Activated CD4-positive, alpha-beta T cell treated with anti-CD3 and anti-CD28 coated beads, Interleukin-2, amount 10 ng/mL, durations not matched to agents 7 days and 5 days (primary cell): ENCODE results near the gene SMTNL2. TPM values are rescaled to one million over a fixed set of nuclear protein-coding genes. Genes with fewer than 3 reads are reported as not detected.
"Not testable (repeated sequence)": the region's sequence is repeated elsewhere in the genome, so short reads cannot be mapped to it uniquely, and the experiment has no call there.

ENCODE experiments used
- CTCF ChIA-PET: fragments of 350-600 bp; sonication (Branson Sonifier 250); formaldehyde crosslinking; loops from one replicate; lab custom pipeline; 2021; ENCODE audit warnings: antibody characterized with exemption; lab: Charles Lee
- POLR2A ChIA-PET: fragments of 350-600 bp; sonication (Branson Sonifier 250); formaldehyde crosslinking; loops from one replicate; lab custom pipeline; 2021; ENCODE audit warnings: antibody characterized with exemption; lab: Charles Lee
- DNase-seq: peaks from one replicate; pipeline ENCODE4 v3.0.0-alpha.2; 2020
- H3K27ac Mint-ChIP-seq: one replicate; pipeline ENCODE4 v1.8.0; 2021; ENCODE audit warnings: mild to moderate bottlenecking, moderate library complexity, mixed read lengths
- H3K27me3 Mint-ChIP-seq: one replicate; pipeline ENCODE4 v1.8.0; 2021; ENCODE audit warnings: mixed read lengths
- H3K36me3 Mint-ChIP-seq: one replicate; pipeline ENCODE4 v1.8.0; 2021; ENCODE audit warnings: low read depth, mixed read lengths
- H3K4me1 Mint-ChIP-seq: one replicate; pipeline ENCODE4 v1.8.0; 2021; ENCODE audit warnings: mixed read lengths
- H3K4me3 Mint-ChIP-seq: one replicate; pipeline ENCODE4 v1.8.0; 2021; ENCODE audit warnings: mild to moderate bottlenecking, moderate library complexity, mixed read lengths
- H3K9me3 Mint-ChIP-seq: one replicate; pipeline ENCODE4 v1.8.0; 2021; ENCODE audit warnings: mixed read lengths
- total RNA-seq, 2 experiments: library from RNA; stranded (reverse); gene quantifications; one replicate each; pipeline ENCODE4 v1.2.3, GENCODE V29; 2021

SMTNL2 gene
- total RNA-seq, 2 experiments from 2014 or later = not detected

DNA sequence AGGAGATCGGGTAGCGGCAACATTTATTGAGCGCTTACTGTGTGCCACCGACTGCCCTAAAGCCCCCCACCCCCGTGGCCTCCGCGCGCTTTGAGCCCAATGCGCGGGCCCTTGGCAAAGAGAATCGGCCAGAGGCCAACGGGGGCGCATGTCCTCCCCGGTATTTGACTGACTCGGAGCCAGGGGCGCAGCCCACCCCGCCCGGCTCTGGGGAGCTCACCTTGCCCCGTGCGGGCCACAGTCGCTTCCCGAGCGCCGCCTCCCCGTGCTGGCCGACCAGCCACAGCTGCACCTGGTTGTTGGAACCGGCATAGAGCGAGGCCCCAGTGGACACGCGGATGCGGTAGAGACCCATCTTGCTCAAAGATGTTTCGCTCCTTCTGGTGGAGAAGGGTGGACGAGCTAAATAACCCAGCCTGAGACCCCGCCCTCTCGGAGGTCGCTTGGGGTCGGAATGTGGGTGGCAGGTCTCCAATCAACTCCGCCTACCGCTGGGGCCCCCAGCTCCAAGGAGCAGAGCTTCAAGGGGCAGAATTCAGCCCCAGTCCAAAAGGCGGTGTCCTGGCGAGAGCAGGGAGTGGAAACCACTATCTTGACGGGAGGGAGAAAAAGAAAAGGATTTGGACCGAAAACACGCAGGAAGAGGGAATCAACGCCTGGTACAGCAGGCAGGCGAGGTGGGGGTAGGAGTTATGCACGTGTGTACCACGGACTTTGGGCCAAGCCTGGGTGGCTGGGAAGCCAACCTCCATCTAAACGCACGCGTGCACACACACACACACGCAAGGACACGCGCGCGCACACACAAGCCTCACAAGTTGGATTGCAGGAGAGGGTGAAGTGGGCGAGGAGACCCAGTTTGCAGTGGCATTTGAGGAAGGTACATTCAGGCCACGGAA, 57.2 kb downstream of the SMTNL2 start, which contains the start of gene ALOX15:
ALOX15 (minus strand) TSS at position 382 of the 899 bp plus-strand sequence; CDS start at position 355, 27 bp downstream.
- H3K4me3 Mint-ChIP-seq = no peak within 1 kb of the TSS
- no peaks in the 10 kb centered on the region for H3K36me3 Mint-ChIP-seq
- H3K27ac Mint-ChIP-seq = no peak within 1 kb of the TSS
- no peak for DNase-seq
- ChIA-PET CTCF (interaction anchor here (0.6 kb wide), 1 partner anchor 35 kb away, joined by 3 read pairs; no protein-coding TSS in a partner anchor), POLR2A (no interaction called here)
- H3K9me3 Mint-ChIP-seq = no peaks in the 10 kb centered on the region
- peaks cover 72% of the 10 kb centered on the region for H3K27me3 Mint-ChIP-seq
- peaks cover 18% of the 10 kb centered on the region for H3K4me1 Mint-ChIP-seq

DNA sequence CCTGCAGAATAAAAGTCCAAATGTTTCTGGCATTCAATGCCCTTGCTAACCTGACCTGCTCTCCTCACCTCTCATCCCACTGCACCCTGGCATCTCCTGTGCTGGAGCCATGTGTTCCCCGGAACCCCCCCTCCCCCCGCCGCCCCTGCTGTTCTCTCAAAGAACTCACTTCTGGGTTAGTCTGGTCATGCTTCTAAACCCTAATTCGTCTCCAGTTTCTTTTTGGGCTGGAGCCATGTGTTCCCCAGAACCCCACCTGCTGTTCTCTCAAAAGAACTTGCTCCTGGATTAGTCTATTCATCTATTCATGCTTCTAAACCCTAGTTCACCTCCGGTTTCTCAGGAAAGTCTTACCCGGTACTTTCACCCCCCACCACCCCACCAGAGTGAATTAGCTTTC, 58.0 kb downstream of the SMTNL2 start:
- no peaks in the 10 kb centered on the region for H3K9me3 Mint-ChIP-seq
- no peak for DNase-seq
- CTCF ChIA-PET = interaction anchor here (0.6 kb wide), 1 partner anchor 35 kb away, joined by 3 read pairs; no protein-coding TSS in a partner anchor
- no peak overlapping the region for H3K4me3 Mint-ChIP-seq
- H3K27me3 Mint-ChIP-seq = peaks cover 66% of the 10 kb centered on the region
- H3K27ac Mint-ChIP-seq = no peak overlapping the region
- H3K4me1 Mint-ChIP-seq = peaks cover 15% of the 10 kb centered on the region
- H3K36me3 Mint-ChIP-seq = no peaks in the 10 kb centered on the region
- POLR2A ChIA-PET = no interaction called here

GRCh38 chr17:4643676-4644075, 59.3 kb downstream of the SMTNL2 start:
- ChIA-PET CTCF (no interaction called here), POLR2A (no interaction called here)
- H3K4me1 Mint-ChIP-seq = peaks cover 15% of the 10 kb centered on the region
- no peak for DNase-seq
- H3K4me3 Mint-ChIP-seq = no peak overlapping the region
- peaks cover 66% of the 10 kb centered on the region for H3K27me3 Mint-ChIP-seq
- H3K36me3 Mint-ChIP-seq = no peaks in the 10 kb centered on the region
- H3K27ac Mint-ChIP-seq = no peak overlapping the region
- H3K9me3 Mint-ChIP-seq = no peaks in the 10 kb centered on the region

GRCh38 chr17:4645642-4646041, 61.3 kb downstream of the SMTNL2 start:
- Mint-ChIP-seq H3K27ac (no peak overlapping the region), H3K27me3 (peaks cover 60% of the 10 kb centered on the region), H3K4me3 (no peak overlapping the region), H3K36me3 (no peaks in the 10 kb centered on the region), H3K4me1 (peaks cover 8% of the 10 kb centered on the region), H3K9me3 (no peaks in the 10 kb centered on the region)
- ChIA-PET POLR2A (no interaction called here), CTCF (interaction anchor here (0.6 to 1.5 kb wide), 3 partner anchors 12 to 61 kb away, joined by 3 to 4 read pairs (median 3); no protein-coding TSS in a partner anchor)
- no peak for DNase-seq

DNA sequence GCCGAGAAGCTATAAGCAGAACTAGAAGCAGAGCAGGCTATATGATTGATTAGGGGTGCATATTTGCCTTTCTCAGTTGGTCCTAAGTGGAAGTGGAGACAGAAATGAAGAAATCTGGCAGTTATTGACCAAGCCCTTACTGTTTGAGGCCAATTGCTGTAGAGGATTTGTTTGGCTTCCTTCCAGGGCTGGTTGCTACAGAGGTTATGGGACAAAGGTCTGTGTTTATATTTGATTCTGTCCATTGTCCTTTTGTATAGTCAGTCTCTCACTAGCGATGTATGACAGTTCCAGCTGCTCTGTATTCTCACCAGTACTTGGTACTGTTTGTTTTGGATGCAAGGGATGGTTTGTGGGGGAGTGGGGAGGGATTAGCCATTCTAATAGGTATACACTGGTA, 64.4 kb downstream of the SMTNL2 start:
- no peak overlapping the region for H3K4me3 Mint-ChIP-seq
- no peaks in the 10 kb centered on the region for H3K4me1 Mint-ChIP-seq
- ChIA-PET POLR2A (no interaction called here), CTCF (interaction anchor here (0.6 to 2.1 kb wide), 4 partner anchors 11 to 414 kb away, joined by 3 to 5 read pairs (median 4); no protein-coding TSS in a partner anchor)
- no peak for DNase-seq
- H3K36me3 Mint-ChIP-seq = no peaks in the 10 kb centered on the region
- peaks cover 36% of the 10 kb centered on the region for H3K27me3 Mint-ChIP-seq
- no peak overlapping the region for H3K27ac Mint-ChIP-seq
- H3K9me3 Mint-ChIP-seq = no peaks in the 10 kb centered on the region

- CTCF ChIA-PET = no interaction called here
Measured at GRCh38 chr17:4652997-4653396, 68.7 kb downstream of the SMTNL2 start.

DNA sequence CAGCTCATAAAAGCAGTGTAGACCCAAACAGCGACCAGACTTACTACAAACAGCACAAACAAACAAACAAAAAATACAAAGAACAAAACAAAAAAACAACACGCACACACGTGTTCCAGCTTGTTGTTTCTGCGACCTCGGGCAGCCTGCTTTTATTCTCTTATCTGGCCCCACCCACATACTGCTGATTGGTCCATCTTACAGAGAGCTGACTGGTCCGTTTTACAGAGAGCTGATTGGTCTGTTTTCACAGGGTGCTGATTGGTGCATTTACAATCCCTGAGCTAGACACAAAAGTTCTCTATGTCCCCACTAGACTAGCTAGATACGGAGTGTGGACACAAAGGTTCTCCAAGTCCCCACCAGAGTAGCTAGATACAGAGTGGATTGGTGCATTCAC, 71.6 kb downstream of the SMTNL2 start:
- H3K4me3 Mint-ChIP-seq, H3K27ac Mint-ChIP-seq, H3K27me3 Mint-ChIP-seq, H3K9me3 Mint-ChIP-seq, POLR2A ChIA-PET, H3K4me1 Mint-ChIP-seq, H3K36me3 Mint-ChIP-seq, DNase-seq: not testable (repeated sequence)
- CTCF ChIA-PET = interaction anchor here (0.6 kb wide), 1 partner anchor 215 kb away, joined by 3 read pairs; no protein-coding TSS in a partner anchor

More at GRCh38 chr17:4652997-4653396, 68.7 kb downstream of the SMTNL2 start:
- Mint-ChIP-seq H3K4me3 (no peak overlapping the region), H3K27ac (no peak overlapping the region), H3K27me3 (peaks cover 14% of the 10 kb centered on the region), H3K9me3 (no peaks in the 10 kb centered on the region), H3K4me1 (peaks cover 3% of the 10 kb centered on the region), H3K36me3 (no peaks in the 10 kb centered on the region)
- POLR2A ChIA-PET = no interaction called here
- no peak for DNase-seq

GRCh38 chr17:4657678-4658077, 73.3 kb downstream of the SMTNL2 start:
- CTCF ChIA-PET = interaction anchor here (1.3 kb wide), 1 partner anchor 11 kb away, joined by 3 read pairs; no protein-coding TSS in a partner anchor
- Mint-ChIP-seq H3K27me3 (peaks cover 8% of the 10 kb centered on the region), H3K4me1 (peaks cover 9% of the 10 kb centered on the region), H3K4me3 (no peak overlapping the region), H3K36me3 (no peaks in the 10 kb centered on the region), H3K27ac (no peak overlapping the region), H3K9me3 (no peaks in the 10 kb centered on the region)
- POLR2A ChIA-PET = no interaction called here
- no peak for DNase-seq

Other genes with a start within 250 kb of the SMTNL2 start
- 10 to 100 TPM; 51.6 to 56.7 TPM for gene UBE2G1, start 217.9 kb upstream of the SMTNL2 start, total RNA-seq
- gene SPNS3, start 150.6 kb upstream of the SMTNL2 start, total RNA-seq = 1 to 10 TPM; 6.5 to 8.0 TPM
- gene SPNS2, start 85.6 kb upstream of the SMTNL2 start, total RNA-seq = under 1 TPM; 0.25 to 0.29 TPM
- 10 to 100 TPM; 58.0 to 59.0 TPM for gene MYBBP1A, start 29.1 kb upstream of the SMTNL2 start, total RNA-seq
- gene GGT6, start 24.0 kb upstream of the SMTNL2 start, total RNA-seq = not detected
- gene ALOX15, start 57.1 kb downstream of the SMTNL2 start, total RNA-seq = under 1 TPM in 1 of 2 experiments, not detected in 1; 0.17 TPM
- 10 to 100 TPM; 61.6 to 73.2 TPM for gene PELP1, start 119.6 kb downstream of the SMTNL2 start, total RNA-seq
- 100 to 1,000 TPM; 323 to 336 TPM for gene ARRB2, start 126.1 kb downstream of the SMTNL2 start, total RNA-seq
- 10 to 100 TPM; 19.6 to 23.6 TPM for gene MED11, start 146.9 kb downstream of the SMTNL2 start, total RNA-seq
- gene ZMYND15, start 155.3 kb downstream of the SMTNL2 start, total RNA-seq = under 1 TPM in 1 of 2 experiments, not detected in 1; 0.07 TPM
- 1 to 10 TPM in 1 of 2 experiments, under 1 TPM in 1; 0.94 to 1.6 TPM for gene CXCL16, start 155.4 kb downstream of the SMTNL2 start, total RNA-seq
- not detected for gene TM4SF5, start 187.4 kb downstream of the SMTNL2 start, total RNA-seq
- gene VMO1, start 201.8 kb downstream of the SMTNL2 start, total RNA-seq = under 1 TPM in 1 of 2 experiments, not detected in 1; 0.32 TPM
- gene GLTPD2, start 204.4 kb downstream of the SMTNL2 start, total RNA-seq = not detected
- 100 to 1,000 TPM in 1 of 2 experiments, 10 to 100 TPM in 1; 95.3 to 115 TPM for gene PSMB6, start 211.6 kb downstream of the SMTNL2 start, total RNA-seq
- gene PLD2, start 222.6 kb downstream of the SMTNL2 start, total RNA-seq = 10 to 100 TPM; 16.6 to 17.3 TPM
- gene MINK1, start 248.8 kb downstream of the SMTNL2 start, total RNA-seq = 100 to 1,000 TPM; 112 to 133 TPM